DND-41 (cell line): Measurements from ENCODE around the gene ADSS1.

Experiments used
- EZH2 ChIP-seq: IDR thresholded peaks from 3 replicates; pipeline ENCODE4 v1.6.1; 2012; ENCODE audit warnings: borderline replicate concordance, low read depth, mild to moderate bottlenecking, moderate library complexity, low read length, inconsistent platforms; ENCODE audit not compliant: severe bottlenecking
- TF ChIP-seq, protein P1 (sequence below): IDR thresholded peaks from 2 replicates; pipeline ENCODE4 v1.5.1; 2012; ENCODE audit warnings: borderline replicate concordance, low read length, moderate library complexity, mild to moderate bottlenecking; ENCODE audit not compliant: poor library complexity, severe bottlenecking; ENCODE audit errors: extremely low read depth

- TF ChIP-seq EZH2, result no peak
- TF ChIP-seq, protein P1, sequence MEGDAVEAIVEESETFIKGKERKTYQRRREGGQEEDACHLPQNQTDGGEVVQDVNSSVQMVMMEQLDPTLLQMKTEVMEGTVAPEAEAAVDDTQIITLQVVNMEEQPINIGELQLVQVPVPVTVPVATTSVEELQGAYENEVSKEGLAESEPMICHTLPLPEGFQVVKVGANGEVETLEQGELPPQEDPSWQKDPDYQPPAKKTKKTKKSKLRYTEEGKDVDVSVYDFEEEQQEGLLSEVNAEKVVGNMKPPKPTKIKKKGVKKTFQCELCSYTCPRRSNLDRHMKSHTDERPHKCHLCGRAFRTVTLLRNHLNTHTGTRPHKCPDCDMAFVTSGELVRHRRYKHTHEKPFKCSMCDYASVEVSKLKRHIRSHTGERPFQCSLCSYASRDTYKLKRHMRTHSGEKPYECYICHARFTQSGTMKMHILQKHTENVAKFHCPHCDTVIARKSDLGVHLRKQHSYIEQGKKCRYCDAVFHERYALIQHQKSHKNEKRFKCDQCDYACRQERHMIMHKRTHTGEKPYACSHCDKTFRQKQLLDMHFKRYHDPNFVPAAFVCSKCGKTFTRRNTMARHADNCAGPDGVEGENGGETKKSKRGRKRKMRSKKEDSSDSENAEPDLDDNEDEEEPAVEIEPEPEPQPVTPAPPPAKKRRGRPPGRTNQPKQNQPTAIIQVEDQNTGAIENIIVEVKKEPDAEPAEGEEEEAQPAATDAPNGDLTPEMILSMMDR, result no peak
Measured at GRCh38 chr14:104784218-104784568, 60.2 kb downstream of the ADSS1 start.
